Activated CD4-positive, alpha-beta T cell treated with anti-CD3 and anti-CD28 coated beads for 24 hours (primary cell): Measurements from ENCODE around the gene LAMA5.

Experiments used
- DNase-seq, 2 donors: peaks; one replicate each; pipeline ENCODE4 v3.0.0-alpha.2; 2020; ENCODE audit warnings: low read depth in 2 of 2

Gene LAMA5

GRCh38 chr20:62349556-62350097 lies 17.5 kb downstream of the LAMA5 start:
- DNase-seq = no peak

GRCh38 chr20:62348604-62349003 lies 18.5 kb downstream of the LAMA5 start:
- DNase-seq = no peak

- DNase-seq = no peak
Observed at GRCh38 chr20:62347445-62347844, 19.7 kb downstream of the LAMA5 start.

GRCh38 chr20:62347151-62347404 lies 20.0 kb downstream of the LAMA5 start:
- no peak for DNase-seq

- DNase-seq = no peak
Observed at GRCh38 chr20:62346398-62347150, 20.5 kb downstream of the LAMA5 start.

GRCh38 chr20:62345681-62346370 lies 21.3 kb downstream of the LAMA5 start:
- no peak for DNase-seq

- DNase-seq = no peak
Observed at GRCh38 chr20:62344782-62345181, 22.3 kb downstream of the LAMA5 start.

- no peak for DNase-seq
Observed at GRCh38 chr20:62344092-62344491, 23.0 kb downstream of the LAMA5 start.

- DNase-seq = no peak
Observed at GRCh38 chr20:62342910-62343309, 24.2 kb downstream of the LAMA5 start.

- DNase-seq = no peak
Observed at GRCh38 chr20:62339647-62340062, 27.5 kb downstream of the LAMA5 start.

GRCh38 chr20:62338294-62338620 lies 28.9 kb downstream of the LAMA5 start:
- DNase-seq = no peak

GRCh38 chr20:62337558-62338293 lies 29.4 kb downstream of the LAMA5 start:
- DNase-seq = no peak

GRCh38 chr20:62336775-62337557 lies 30.1 kb downstream of the LAMA5 start:
- no peak for DNase-seq

GRCh38 chr20:62336329-62336728 lies 30.8 kb downstream of the LAMA5 start:
- DNase-seq = no peak

GRCh38 chr20:62335532-62335931 lies 31.6 kb downstream of the LAMA5 start:
- no peak for DNase-seq

GRCh38 chr20:62334881-62335280 lies 32.2 kb downstream of the LAMA5 start:
- DNase-seq = no peak

- no peak for DNase-seq
Observed at GRCh38 chr20:62333820-62334595, 33.1 kb downstream of the LAMA5 start.

GRCh38 chr20:62332989-62333819 lies 33.9 kb downstream of the LAMA5 start:
- no peak for DNase-seq

GRCh38 chr20:62332421-62332820 lies 34.7 kb downstream of the LAMA5 start:
- no peak for DNase-seq

GRCh38 chr20:62331347-62331746 lies 35.8 kb downstream of the LAMA5 start:
- no peak for DNase-seq
